H9 (cell line): ENCODE measurements around the gene MARCHF9. TPM values are rescaled to one million over a fixed set of nuclear protein-coding genes. Genes with fewer than 3 reads are reported as not detected.
A peak's percentile ranks its signal among the peaks of the same experiment; 100 is the strongest.

Source experiments
- DNase-seq: peaks from one replicate; pipeline ENCODE4 v3.0.0-alpha.2; 2017
- H2AFZ ChIP-seq: one replicate; pipeline ENCODE4 v1.6.1; 2013; ENCODE audit warnings: mild to moderate bottlenecking, low read length, control low read depth, moderate library complexity
- H2AK5ac ChIP-seq: 2 replicates; pipeline ENCODE4 v1.6.1; 2013; ENCODE audit warnings: low read length, control low read depth, mixed read lengths; ENCODE audit not compliant: insufficient read length
- H2BK120ac ChIP-seq: one replicate; pipeline ENCODE4 v1.6.1; 2013; ENCODE audit warnings: low read depth, mild to moderate bottlenecking, low read length, control low read depth, inconsistent platforms; ENCODE audit not compliant: poor library complexity, severe bottlenecking
- H2BK12ac ChIP-seq: 2 replicates; pipeline ENCODE4 v1.6.1; 2013; ENCODE audit warnings: low read length, control low read depth, mixed read lengths, low read depth; ENCODE audit not compliant: insufficient read length
- H2BK15ac ChIP-seq: 2 replicates; pipeline ENCODE4 v1.6.1; 2013; ENCODE audit warnings: low read depth, low read length, control low read depth
- H2BK20ac ChIP-seq: one replicate; pipeline ENCODE4 v1.6.1; 2013; ENCODE audit warnings: low read depth, mild to moderate bottlenecking, low read length, control low read depth, inconsistent platforms; ENCODE audit not compliant: poor library complexity, severe bottlenecking
- H2BK5ac ChIP-seq: 2 replicates; pipeline ENCODE4 v1.6.1; 2013; ENCODE audit warnings: low read length, control low read depth, mixed read lengths; ENCODE audit not compliant: insufficient read length
- H3K14ac ChIP-seq: 2 replicates; pipeline ENCODE4 v1.6.1; 2013; ENCODE audit warnings: low read length, control low read depth; ENCODE audit not compliant: insufficient read depth
- H3K18ac ChIP-seq: 2 replicates; pipeline ENCODE4 v1.6.1; 2013; ENCODE audit warnings: low read depth, mild to moderate bottlenecking, mixed read lengths, low read length, control low read depth; ENCODE audit not compliant: insufficient read length
- H3K23ac ChIP-seq: 2 replicates; pipeline ENCODE4 v1.6.1; 2013; ENCODE audit warnings: low read length, control low read depth, mixed read lengths, low read depth; ENCODE audit not compliant: insufficient read length
- H3K23me2 ChIP-seq: 2 replicates; pipeline ENCODE4 v1.6.1; 2013; ENCODE audit warnings: low read depth, mild to moderate bottlenecking, mixed read lengths, low read length, control low read depth; ENCODE audit not compliant: insufficient read length, poor library complexity, severe bottlenecking
- H3K27ac ChIP-seq: 2 replicates; pipeline ENCODE4 v1.5.1; 2013; ENCODE audit warnings: low read length, control low read depth, mixed read lengths, low read depth; ENCODE audit not compliant: insufficient read length
- H3K27me3 ChIP-seq: 2 replicates; pipeline ENCODE4 v1.6.1; 2013; ENCODE audit warnings: low read length, control low read depth, inconsistent platforms; ENCODE audit not compliant: insufficient read depth
- H3K4ac ChIP-seq: 2 replicates; pipeline ENCODE4 v1.6.1; 2013; ENCODE audit warnings: low read depth, mild to moderate bottlenecking, control low read depth, inconsistent platforms, low read length, moderate library complexity
- H3K4me1 ChIP-seq: 2 replicates; pipeline ENCODE4 v1.6.1; 2013; ENCODE audit warnings: low read length, control low read depth, inconsistent platforms; ENCODE audit not compliant: insufficient read depth
- H3K4me2 ChIP-seq: 2 replicates; pipeline ENCODE4 v1.6.1; 2013; ENCODE audit warnings: low read length, control low read depth, mixed read lengths; ENCODE audit not compliant: insufficient read length, insufficient read depth
- H3K56ac ChIP-seq: 2 replicates; pipeline ENCODE4 v1.6.1; 2013; ENCODE audit warnings: low read depth, mild to moderate bottlenecking, mixed read lengths, low read length, control low read depth; ENCODE audit not compliant: insufficient read length
- H3K79me1 ChIP-seq: 2 replicates; pipeline ENCODE4 v1.6.1; 2013; ENCODE audit warnings: low read depth, mild to moderate bottlenecking, moderate library complexity, low read length, control low read depth, inconsistent platforms; ENCODE audit not compliant: insufficient read depth, poor library complexity, severe bottlenecking
- H3K79me2 ChIP-seq: 2 replicates; pipeline ENCODE4 v1.6.1; 2013; ENCODE audit warnings: low read length, control low read depth, inconsistent platforms; ENCODE audit not compliant: insufficient read depth
- H3K9ac ChIP-seq: 2 replicates; pipeline ENCODE4 v1.6.1; 2013; ENCODE audit warnings: low read length, control low read depth, mixed read lengths; ENCODE audit not compliant: insufficient read length; ENCODE audit errors: extremely low read depth
- H3K9me3 ChIP-seq: one replicate; pipeline ENCODE4 v1.6.1; 2013; ENCODE audit warnings: low read depth, low read length, inconsistent platforms; ENCODE audit not compliant: control insufficient read depth
- H3T11ph ChIP-seq: one replicate; pipeline ENCODE4 v1.6.1; 2013; ENCODE audit warnings: mild to moderate bottlenecking, low read length, control low read depth, inconsistent platforms
- H4K20me1 ChIP-seq: one replicate; pipeline ENCODE4 v1.6.1; 2013; ENCODE audit not compliant: control insufficient read depth, insufficient read length, insufficient read depth
- H4K5ac ChIP-seq: 2 replicates; pipeline ENCODE4 v1.6.1; 2013; ENCODE audit warnings: low read depth, mild to moderate bottlenecking, mixed read lengths, low read length, control low read depth; ENCODE audit not compliant: insufficient read length
- H4K8ac ChIP-seq: replicated peaks from 2 replicates; pipeline ENCODE4 v1.6.1; 2013; ENCODE audit warnings: low read length, control low read depth, mixed read lengths, low read depth; ENCODE audit not compliant: insufficient read length
- H4K91ac ChIP-seq: 2 replicates; pipeline ENCODE4 v1.6.1; 2013; ENCODE audit warnings: low read depth, mild to moderate bottlenecking, moderate library complexity, mixed read lengths, low read length, control low read depth; ENCODE audit not compliant: insufficient read length
- H3K27ac Mint-ChIP-seq, 3 experiments: 2 replicates in 2 of 3; 3 replicates in 1 of 3; pipeline ENCODE4 v1.8.0; 2020 to 2021; ENCODE audit warnings: mixed read lengths in 3 of 3, mild to moderate bottlenecking in 1 of 3, moderate library complexity in 1 of 3
- H3K27me3 Mint-ChIP-seq: 2 replicates; pipeline ENCODE4 v1.8.0; 2021; ENCODE audit warnings: low read depth, mild to moderate bottlenecking, moderate library complexity, mixed read lengths
- H3K36me3 Mint-ChIP-seq, 3 experiments: 2 replicates in 2 of 3; 3 replicates in 1 of 3; pipeline ENCODE4 v1.8.0; 2020 to 2021; ENCODE audit warnings: low read depth in 3 of 3, mixed read lengths in 3 of 3; ENCODE audit not compliant: insufficient read depth in 1 of 3
- H3K4me1 Mint-ChIP-seq, 2 experiments: 2 replicates each; pipeline ENCODE4 v1.8.0; 2020; ENCODE audit warnings: mixed read lengths in 2 of 2
- H3K4me3 Mint-ChIP-seq, 2 experiments: 2 replicates in 1 of 2; 3 replicates in 1 of 2; pipeline ENCODE4 v1.8.0; 2020 to 2021; ENCODE audit warnings: mild to moderate bottlenecking in 2 of 2, mixed read lengths in 2 of 2, moderate library complexity in 1 of 2
- H3K9me3 Mint-ChIP-seq, 2 experiments: 2 replicates in 1 of 2; 3 replicates in 1 of 2; pipeline ENCODE4 v1.8.0; 2020; ENCODE audit warnings: mild to moderate bottlenecking in 2 of 2, mixed read lengths in 2 of 2, moderate library complexity in 1 of 2
- CTCF ChIP-seq: fragments of 200-600 bp; sonication (generic); conservative IDR thresholded peaks from 3 replicates; pipeline ENCODE4 v1.8.0; 2021; ENCODE audit warnings: antibody characterized with exemption, mild to moderate bottlenecking
- WGBS: extraction: QIAGEN DNeasy Blood & Tissue Kit; methylation state at CpG from one replicate; pipeline ENCODE4 v1.1.7; 2013; ENCODE audit warnings: missing lambda C conversion rate, low lambda C conversion rate, mixed read lengths; ENCODE audit not compliant: insufficient read length; ENCODE audit errors: extremely low coverage; 5-methylcytosine and 5-hydroxymethylcytosine counted together
- total RNA-seq: library from RNA; stranded (reverse); gene quantifications from 2 replicates; pipeline ENCODE4 v1.2.1, GENCODE V29; 2021

Gene MARCHF9
- total RNA-seq, 1 experiment from 2014 or later = 20.5 TPM

- Histone ChIP-seq H3K23ac (no peak within 1 kb of the TSS), H4K91ac (no peak within 1 kb of the TSS), H4K8ac (no peak within 1 kb of the TSS), H3K79me1 (no peaks in the 10 kb centered on the region), H3T11ph (no peak within 1 kb of the TSS), H2AFZ (no peak within 1 kb of the TSS), H4K5ac (no peak within 1 kb of the TSS), H3K27ac (peak within 1 kb of the TSS; percentile 4), H2AK5ac (no peak within 1 kb of the TSS), H3K4ac (no peak within 1 kb of the TSS), H3K79me2 (no peaks in the 10 kb centered on the region), H2BK15ac (no peak within 1 kb of the TSS), H2BK5ac (no peak within 1 kb of the TSS), H3K23me2 (peaks cover 4% of the 10 kb centered on the region), H3K14ac (peak within 1 kb of the TSS; percentile 75; the same call in 1 of the 2 replicates), H2BK20ac (no peak within 1 kb of the TSS), H3K18ac (peak within 1 kb of the TSS; percentile 86), H3K56ac (no peak within 1 kb of the TSS), H2BK12ac (no peak within 1 kb of the TSS), H3K9ac (peak within 1 kb of the TSS; percentile 53), H3K4me1 (peaks cover 2% of the 10 kb centered on the region; the same call in 1 of the 2 replicates), H3K27me3 (peaks cover 15% of the 10 kb centered on the region), H4K20me1 (no peaks in the 10 kb centered on the region), H3K9me3 (no peaks in the 10 kb centered on the region), H2BK120ac (no peak within 1 kb of the TSS), H3K4me2 (peak within 1 kb of the TSS; percentile 70)
- Mint-ChIP-seq H3K27ac (peak within 1 kb of the TSS; percentile 97 to 99 (median 99)), H3K36me3 (peaks cover 15 to 43% (median 39%) of the 10 kb centered on the region in 3 experiments; a peak in 6 of 7 replicates), H3K4me1 (peaks cover 11 to 14% of the 10 kb centered on the region in 2 experiments), H3K9me3 (no peaks in the 10 kb centered on the region), H3K4me3 (peak within 1 kb of the TSS; percentile 86 to 92), H3K27me3 (peaks cover 35% of the 10 kb centered on the region)
- TF ChIP-seq CTCF = no peak
- DNase-seq = peak; percentile 98
- WGBS = no CpG with 5 or more reads among the region's 29 CpGs
Measured at GRCh38 chr12:57744777-57745484, 10.0 kb upstream of the MARCHF9 start, which contains the start of gene TSPAN31. TSS of gene TSPAN31 (plus strand) at chr12:57745039. CDS start at chr12:57745155, 116 bp downstream.
